ENCODE results near the gene PLA2G2E. TPM values are rescaled to one million over a fixed set of nuclear protein-coding genes. Genes with fewer than 3 reads are reported as not detected.

The PLA2G2E gene
- not detected for polyA plus RNA-seq (2012; ENCODE audit: insufficient read depth, insufficient read length)

GRCh38 chr1:19923137-19923952, at the start of gene PLA2G2E:
Gene PLA2G2E (minus strand): TSS chr1:19923617. CDS start chr1:19923559, 58 bp downstream.
- DNase-seq (ENCODE audit: low read depth, low spot score), result no peak

GRCh38 chr1:19971664-19972063, 48.2 kb upstream of the PLA2G2E start:
- DNase-seq (ENCODE audit: low read depth, low spot score), result no peak
- no peak overlapping the region for H3K4me3 ChIP-seq (ENCODE audit: low read length)

More at GRCh38 chr1:19923137-19923952, at the start of gene PLA2G2E:
- H3K4me3 ChIP-seq (ENCODE audit: low read length), result no peak within 1 kb of the TSS

- no peak for DNase-seq (ENCODE audit: low read depth, low spot score)
- no peak overlapping the region for H3K4me3 ChIP-seq (ENCODE audit: low read length)
Measured at GRCh38 chr1:19969898-19970660, 46.7 kb upstream of the PLA2G2E start.

DNA sequence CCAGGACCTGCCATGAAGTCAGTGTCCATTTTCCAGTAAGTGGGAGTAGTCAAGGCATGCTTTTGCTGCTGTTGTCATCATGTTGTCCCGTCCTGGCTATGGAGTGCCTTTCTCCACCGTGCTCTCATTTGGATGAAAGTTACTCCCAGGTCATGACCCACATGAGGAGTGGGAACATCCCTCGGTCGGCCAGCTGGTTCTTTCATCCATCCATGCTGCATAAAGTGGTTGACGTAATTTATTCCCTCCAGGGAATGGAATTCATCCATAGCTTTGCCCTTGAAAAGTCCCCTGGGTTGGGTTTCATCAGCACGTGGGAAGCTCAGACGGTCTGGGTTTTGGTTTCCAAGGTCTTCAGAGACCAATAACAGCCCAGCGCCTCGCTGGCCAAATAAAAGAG, 44.4 kb upstream of the PLA2G2E start:
- DNase-seq (ENCODE audit: low read depth, low spot score), result no peak
- no peak overlapping the region for H3K4me3 ChIP-seq (ENCODE audit: low read length)

DNA sequence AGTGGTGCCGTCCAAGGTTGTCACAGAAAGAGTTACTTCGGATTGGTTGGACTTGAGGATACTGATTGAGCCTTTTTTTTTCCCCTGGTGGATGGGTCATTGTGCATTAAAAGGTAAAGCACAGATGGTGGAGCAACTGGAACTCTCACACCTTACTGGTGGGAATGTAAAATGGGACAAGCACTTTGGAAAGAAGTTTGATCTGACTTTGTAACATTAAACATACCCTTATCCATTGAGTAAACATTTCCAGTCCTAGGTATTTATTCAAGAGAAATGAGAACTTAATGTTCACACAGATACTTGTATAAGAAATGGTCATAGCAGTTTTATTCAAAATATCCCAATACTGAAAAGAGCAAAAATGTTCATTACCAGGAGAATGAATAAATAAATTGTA, 41.1 kb upstream of the PLA2G2E start:
- H3K4me3 ChIP-seq (ENCODE audit: low read length), result no peak overlapping the region
- DNase-seq (ENCODE audit: low read depth, low spot score), result no peak

GRCh38 chr1:19963636-19964035, 40.2 kb upstream of the PLA2G2E start:
- H3K4me3 ChIP-seq (ENCODE audit: low read length), result no peak overlapping the region
- no peak for DNase-seq (ENCODE audit: low read depth, low spot score)

- no peak for DNase-seq (ENCODE audit: low read depth, low spot score)
- H3K4me3 ChIP-seq (ENCODE audit: low read length), result no peak overlapping the region
Measured at GRCh38 chr1:19960591-19960990, 37.2 kb upstream of the PLA2G2E start.

DNA sequence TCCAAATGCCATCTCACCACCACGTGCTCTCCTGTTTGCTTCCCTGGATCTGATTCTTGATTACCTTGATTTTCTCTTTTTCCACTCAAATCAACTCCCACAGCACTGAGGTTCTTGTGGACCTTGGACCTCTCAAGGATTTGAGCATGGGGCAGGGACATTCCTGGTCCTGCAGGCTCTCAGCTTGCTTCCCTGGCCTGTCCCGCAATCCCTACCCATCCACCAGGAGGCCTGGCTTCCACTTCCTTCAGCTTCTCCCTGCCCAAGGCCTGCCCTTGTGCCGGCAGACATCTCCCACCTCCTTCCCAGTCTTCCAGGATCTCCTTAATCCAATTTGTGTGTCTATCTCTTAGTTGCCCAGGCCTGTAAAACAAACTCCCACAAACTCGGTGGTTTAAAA, 34.4 kb upstream of the PLA2G2E start:
- no peak overlapping the region for H3K4me3 ChIP-seq (ENCODE audit: low read length)
- no peak for DNase-seq (ENCODE audit: low read depth, low spot score)

GRCh38 chr1:19955534-19956170, 32.2 kb upstream of the PLA2G2E start:
- no peak overlapping the region for H3K4me3 ChIP-seq (ENCODE audit: low read length)
- DNase-seq (ENCODE audit: low read depth, low spot score), result no peak

DNA sequence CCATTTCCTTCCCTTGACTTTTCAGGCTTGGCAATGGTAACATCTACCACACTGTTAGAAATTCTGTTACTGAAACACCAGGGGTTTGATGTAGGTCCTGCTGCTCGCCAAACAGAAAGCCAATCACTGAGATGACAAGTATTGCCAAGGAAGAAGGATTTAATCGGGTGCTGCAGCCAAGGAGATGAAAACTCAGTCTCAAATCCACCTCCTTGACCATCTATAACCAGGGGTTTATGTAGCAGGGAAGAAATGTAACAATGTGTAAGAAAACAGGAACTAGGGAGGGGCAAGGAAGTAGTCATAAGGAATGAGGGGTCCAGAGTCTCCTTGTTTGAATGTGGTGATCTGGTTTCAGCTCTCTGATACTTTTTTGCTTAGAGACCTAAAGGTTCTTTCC, 30.6 kb upstream of the PLA2G2E start:
- DNase-seq (ENCODE audit: low read depth, low spot score), result no peak
- no peak overlapping the region for H3K4me3 ChIP-seq (ENCODE audit: low read length)

DNA sequence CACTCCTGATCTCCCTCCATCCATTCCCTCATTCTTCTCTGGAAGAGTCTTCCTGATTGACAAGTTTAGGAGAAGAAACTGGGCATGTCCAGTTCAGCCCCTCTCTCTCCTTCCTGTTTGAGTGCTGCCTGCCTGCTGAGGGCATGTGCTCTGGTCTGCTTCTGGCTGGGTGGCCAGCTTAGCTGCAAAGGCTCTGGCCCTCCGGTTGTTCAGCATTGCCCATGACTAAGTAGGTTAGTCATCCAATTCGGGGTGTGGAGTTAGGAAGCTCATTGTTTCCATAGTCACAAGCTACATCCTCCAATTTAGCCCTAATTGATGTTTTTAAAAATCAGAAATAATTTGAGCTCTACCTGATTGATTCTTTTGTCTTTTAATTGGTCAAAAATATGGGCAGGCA, 25.6 kb upstream of the PLA2G2E start:
- no peak overlapping the region for H3K4me3 ChIP-seq (ENCODE audit: low read length)
- no peak for DNase-seq (ENCODE audit: low read depth, low spot score)

- no peak for DNase-seq (ENCODE audit: low read depth, low spot score)
Measured at GRCh38 chr1:19946971-19947370, 23.6 kb upstream of the PLA2G2E start.

DNA sequence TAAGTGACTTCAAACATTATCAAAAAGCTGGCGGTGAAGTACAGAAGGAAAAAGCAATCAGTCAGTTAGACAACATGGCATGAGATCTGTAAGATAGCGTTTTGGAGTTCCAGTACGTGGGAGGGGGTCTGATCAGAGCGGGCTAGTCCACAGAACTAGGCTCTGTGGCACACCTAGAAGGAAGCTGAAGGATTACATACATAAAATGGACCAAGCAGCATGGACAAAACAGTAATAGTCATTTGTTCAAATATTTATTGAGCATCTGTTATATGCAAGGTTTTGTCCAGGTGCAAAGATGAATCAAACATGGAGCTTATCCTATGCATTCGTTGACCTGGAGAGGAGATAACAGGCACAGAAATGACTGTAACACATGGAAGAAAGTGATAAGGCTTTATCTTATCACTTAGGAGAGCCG, 22.9 kb upstream of the PLA2G2E start:
- no peak overlapping the region for H3K4me3 ChIP-seq (ENCODE audit: low read length)
- no peak for DNase-seq (ENCODE audit: low read depth, low spot score)

More at GRCh38 chr1:19946971-19947370, 23.6 kb upstream of the PLA2G2E start:
- H3K4me3 ChIP-seq (ENCODE audit: low read length), result no peak overlapping the region

- H3K4me3 ChIP-seq (ENCODE audit: low read length), result no peak overlapping the region
Measured at GRCh38 chr1:19945914-19946313, 22.5 kb upstream of the PLA2G2E start.

DNA sequence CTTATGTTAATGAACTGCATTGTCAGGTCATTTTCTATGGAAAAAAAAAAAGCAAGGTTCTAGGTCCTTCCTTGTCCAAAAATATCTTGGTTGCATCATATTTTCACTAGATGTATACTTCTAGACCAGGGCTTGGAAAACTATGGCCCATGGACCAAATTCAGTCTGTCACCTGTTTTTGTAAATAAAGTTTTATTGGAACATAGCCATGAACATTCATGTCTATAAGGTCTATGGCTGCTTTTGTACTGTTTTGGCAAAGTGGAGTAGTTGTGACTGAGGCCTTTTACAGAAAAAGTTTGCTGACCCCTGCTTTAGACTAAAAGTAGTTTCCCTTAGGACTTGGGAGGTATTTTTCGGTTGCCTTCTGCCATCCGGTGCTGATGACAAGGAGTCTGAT, 19.2 kb upstream of the PLA2G2E start:
- DNase-seq (ENCODE audit: low read depth, low spot score), result no peak
- H3K4me3 ChIP-seq (ENCODE audit: low read length), result no peak overlapping the region

More at GRCh38 chr1:19945914-19946313, 22.5 kb upstream of the PLA2G2E start:
- peak; percentile 39 for DNase-seq (ENCODE audit: low read depth, low spot score)

DNA sequence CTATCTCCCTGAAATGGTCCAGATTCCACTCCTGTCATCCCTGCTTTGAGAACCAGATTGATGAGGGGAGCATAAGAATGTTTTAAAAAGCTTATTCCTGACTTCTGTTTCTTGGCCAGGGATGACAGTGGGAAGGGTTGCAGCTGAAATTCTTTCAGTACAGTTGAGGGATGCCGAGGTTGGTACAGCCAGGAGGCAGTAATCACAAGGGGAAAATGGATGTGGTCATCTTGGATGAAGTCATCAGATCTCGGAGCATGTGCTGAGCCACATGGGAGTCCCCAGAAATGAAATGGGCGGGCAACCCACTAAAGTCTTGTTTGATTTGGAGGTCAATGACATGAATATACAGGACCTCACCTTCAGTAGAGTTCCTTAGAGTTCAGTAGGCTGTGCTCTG, 18.7 kb upstream of the PLA2G2E start:
- DNase-seq (ENCODE audit: low read depth, low spot score), result no peak
- H3K4me3 ChIP-seq (ENCODE audit: low read length), result no peak overlapping the region

GRCh38 chr1:19941206-19941568, 17.8 kb upstream of the PLA2G2E start:
- H3K4me3 ChIP-seq (ENCODE audit: low read length), result no peak overlapping the region
- no peak for DNase-seq (ENCODE audit: low read depth, low spot score)

DNA sequence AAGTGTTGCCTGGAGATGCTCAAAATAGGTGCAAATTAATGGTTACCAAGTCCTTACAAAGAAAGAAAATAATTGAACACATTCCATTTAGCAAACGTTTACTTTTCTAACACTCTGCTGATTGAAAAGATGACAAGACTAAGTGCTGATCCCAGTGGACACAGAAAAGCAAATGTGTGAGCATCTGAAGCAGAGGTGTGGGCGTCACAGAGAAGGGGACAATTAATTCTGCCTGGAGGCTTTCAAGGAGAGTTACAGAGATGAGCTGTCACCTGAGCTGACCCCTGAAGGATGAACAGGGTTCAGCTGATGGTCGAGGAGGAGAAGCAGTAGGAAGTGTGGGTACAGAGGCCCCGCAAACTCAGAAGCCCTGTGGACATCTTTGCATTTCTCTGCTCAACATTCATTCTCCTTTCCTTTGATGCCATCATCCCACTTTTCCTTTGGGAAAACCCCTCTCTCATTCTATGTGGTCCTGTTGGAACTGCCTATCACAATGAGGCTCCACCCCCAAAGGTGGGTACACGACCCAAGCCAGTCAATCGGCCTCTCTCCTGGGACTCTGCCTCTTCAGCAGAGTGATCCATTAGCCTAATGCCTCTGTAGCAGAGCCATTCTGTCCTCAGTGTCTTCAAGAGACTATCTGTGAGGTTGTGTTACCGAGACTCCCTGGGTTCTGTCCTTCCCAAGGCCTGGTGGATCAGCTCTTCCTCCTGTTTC, 17.2 kb upstream of the PLA2G2E start:
- H3K4me3 ChIP-seq (ENCODE audit: low read length), result no peak overlapping the region
- no peak for DNase-seq (ENCODE audit: low read depth, low spot score)

DNA sequence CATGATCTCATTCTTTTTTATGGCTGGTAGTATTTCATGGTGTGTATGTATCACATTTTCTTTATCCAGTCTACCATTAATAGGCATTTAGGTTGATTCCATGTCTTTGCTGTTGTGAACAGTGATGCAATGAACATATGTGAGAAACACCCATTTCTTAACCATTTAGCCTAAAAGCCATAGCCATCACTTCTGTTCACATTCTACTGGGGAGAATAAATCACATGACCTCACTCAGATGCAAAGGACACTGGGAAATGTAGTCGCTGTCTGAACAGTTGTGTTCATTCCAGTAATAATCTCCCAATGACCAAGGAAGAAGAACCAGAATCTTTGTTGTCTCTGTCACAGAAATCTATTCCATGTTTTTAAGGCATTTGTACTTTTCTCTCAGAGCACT, 15.1 kb upstream of the PLA2G2E start:
- no peak overlapping the region for H3K4me3 ChIP-seq (ENCODE audit: low read length)
- DNase-seq (ENCODE audit: low read depth, low spot score), result no peak
